Measurements from ENCODE around the gene TRAPPC3L. TPM values are rescaled to one million over a fixed set of nuclear protein-coding genes. Genes with fewer than 3 reads are reported as not detected.

TRAPPC3L gene
- total RNA-seq, 1 experiment from 2014 or later, result not detected

DNA sequence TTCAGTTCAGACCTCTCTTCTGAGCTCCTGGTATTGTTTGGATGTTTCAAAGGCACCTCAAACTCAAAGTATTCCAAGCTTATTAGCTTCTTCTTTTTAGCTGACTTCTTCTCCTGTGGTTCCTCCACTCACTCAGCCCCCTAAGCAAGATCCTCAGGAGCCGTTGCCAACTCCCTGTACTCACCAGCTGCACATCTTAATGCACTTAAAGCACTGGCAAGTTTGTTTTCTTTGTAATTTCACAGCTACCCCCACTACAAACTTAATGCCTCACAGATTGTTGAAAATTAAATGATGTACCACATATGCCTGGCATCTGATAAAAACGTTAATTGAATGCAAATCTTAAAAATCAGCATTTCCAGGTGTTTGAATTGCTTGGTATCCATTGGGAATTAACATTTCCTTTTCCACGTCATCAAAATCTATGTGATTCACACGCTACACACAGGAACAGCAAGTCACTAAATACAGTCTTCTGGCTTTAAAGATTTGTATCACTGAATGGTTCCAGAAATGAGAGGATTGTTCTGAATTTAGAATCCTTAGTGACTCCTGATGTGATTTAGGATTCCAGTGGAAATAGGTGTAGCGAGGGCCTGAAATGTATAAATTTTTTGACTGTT lies 59.8 kb downstream of the TRAPPC3L start:
- no peak overlapping the region for H2BK15ac ChIP-seq (ENCODE audit: low read depth, low read length)
- H2BK20ac ChIP-seq (ENCODE audit: low read depth, low read length, poor library complexity, severe bottlenecking), result no peak overlapping the region
- no CpG with 5 or more reads among the region's 5 CpGs for WGBS (ENCODE audit: extremely low coverage, insufficient read length, low lambda C conversion rate)
- no peak overlapping the region for H3T11ph ChIP-seq (ENCODE audit: low read length)
- H2AK5ac ChIP-seq (ENCODE audit: insufficient read length, low read length), result no peak overlapping the region
- DNase-seq, result no peak
- H2BK5ac ChIP-seq (ENCODE audit: insufficient read length, low read length), result no peak overlapping the region
- Mint-ChIP-seq H3K36me3 (ENCODE audit: insufficient read depth in 1 of 3, low read depth in 3 of 3) (peaks cover 0 to 1% (median 0%) of the 10 kb centered on the region in 3 experiments; a peak in 1 of 7 replicates), H3K27ac (no peak overlapping the region; a peak in 1 of 7 replicates), H3K27me3 (ENCODE audit: low read depth) (peaks cover 6% of the 10 kb centered on the region), H3K4me3 (no peak overlapping the region), H3K4me1 (no peaks in the 10 kb centered on the region), H3K9me3 (peaks cover 2 to 3% of the 10 kb centered on the region in 2 experiments; a peak in 4 of 5 replicates)
- no peak overlapping the region for H3K23ac ChIP-seq (ENCODE audit: insufficient read length, low read depth, low read length)
- no peak overlapping the region for H3K9ac ChIP-seq (ENCODE audit: extremely low read depth, insufficient read length, low read length)
- H3K79me1 ChIP-seq (ENCODE audit: insufficient read depth, low read depth, low read length, poor library complexity, severe bottlenecking), result no peaks in the 10 kb centered on the region
- no peak overlapping the region for H3K4ac ChIP-seq (ENCODE audit: low read depth, low read length)
- H3K4me1 ChIP-seq (ENCODE audit: insufficient read depth, low read length), result no peaks in the 10 kb centered on the region
- no peaks in the 10 kb centered on the region for H3K79me2 ChIP-seq (ENCODE audit: insufficient read depth, low read length)
- H3K9me3 ChIP-seq (ENCODE audit: control insufficient read depth, low read depth, low read length), result no peaks in the 10 kb centered on the region
- H3K18ac ChIP-seq (ENCODE audit: insufficient read length, low read depth, low read length), result no peak overlapping the region
- no peaks in the 10 kb centered on the region for H4K20me1 ChIP-seq (ENCODE audit: control insufficient read depth, insufficient read depth, insufficient read length)
- no peak overlapping the region for H4K5ac ChIP-seq (ENCODE audit: insufficient read length, low read depth, low read length)
- H2AFZ ChIP-seq (ENCODE audit: low read length), result no peak overlapping the region
- H3K4me2 ChIP-seq (ENCODE audit: insufficient read depth, insufficient read length, low read length), result no peak overlapping the region
- no peak overlapping the region for H3K14ac ChIP-seq (ENCODE audit: insufficient read depth, low read length)
- no peaks in the 10 kb centered on the region for H3K27me3 ChIP-seq (ENCODE audit: insufficient read depth, low read length)
- no peak overlapping the region for H4K91ac ChIP-seq (ENCODE audit: insufficient read length, low read depth, low read length)
- H3K23me2 ChIP-seq (ENCODE audit: insufficient read length, low read depth, low read length, poor library complexity, severe bottlenecking), result no peaks in the 10 kb centered on the region
- no peak overlapping the region for H2BK120ac ChIP-seq (ENCODE audit: low read depth, low read length, poor library complexity, severe bottlenecking)
- no peak overlapping the region for H2BK12ac ChIP-seq (ENCODE audit: insufficient read length, low read depth, low read length)
- TF ChIP-seq, protein P1, sequence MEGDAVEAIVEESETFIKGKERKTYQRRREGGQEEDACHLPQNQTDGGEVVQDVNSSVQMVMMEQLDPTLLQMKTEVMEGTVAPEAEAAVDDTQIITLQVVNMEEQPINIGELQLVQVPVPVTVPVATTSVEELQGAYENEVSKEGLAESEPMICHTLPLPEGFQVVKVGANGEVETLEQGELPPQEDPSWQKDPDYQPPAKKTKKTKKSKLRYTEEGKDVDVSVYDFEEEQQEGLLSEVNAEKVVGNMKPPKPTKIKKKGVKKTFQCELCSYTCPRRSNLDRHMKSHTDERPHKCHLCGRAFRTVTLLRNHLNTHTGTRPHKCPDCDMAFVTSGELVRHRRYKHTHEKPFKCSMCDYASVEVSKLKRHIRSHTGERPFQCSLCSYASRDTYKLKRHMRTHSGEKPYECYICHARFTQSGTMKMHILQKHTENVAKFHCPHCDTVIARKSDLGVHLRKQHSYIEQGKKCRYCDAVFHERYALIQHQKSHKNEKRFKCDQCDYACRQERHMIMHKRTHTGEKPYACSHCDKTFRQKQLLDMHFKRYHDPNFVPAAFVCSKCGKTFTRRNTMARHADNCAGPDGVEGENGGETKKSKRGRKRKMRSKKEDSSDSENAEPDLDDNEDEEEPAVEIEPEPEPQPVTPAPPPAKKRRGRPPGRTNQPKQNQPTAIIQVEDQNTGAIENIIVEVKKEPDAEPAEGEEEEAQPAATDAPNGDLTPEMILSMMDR (conservative IDR thresholded peaks at IDR 0.05), result no peak
- no peak overlapping the region for H4K8ac ChIP-seq (replicated peaks; ENCODE audit: insufficient read length, low read depth, low read length)
- H3K27ac ChIP-seq (ENCODE audit: insufficient read length, low read depth, low read length), result no peak overlapping the region
- H3K56ac ChIP-seq (ENCODE audit: insufficient read length, low read depth, low read length), result no peak overlapping the region

Measured in H9 (cell line).